CD1c-positive myeloid dendritic cell (primary cell): Measurements from ENCODE around the gene PTPN14.
"Not testable (repeated sequence)": the region's sequence is repeated elsewhere in the genome, so short reads cannot be mapped to it uniquely, and the experiment has no call there.

Source experiments
- DNase-seq: peaks from one replicate; pipeline ENCODE4 v3.0.0-alpha.2; 2016; ENCODE audit errors: extremely low spot score

PTPN14 gene

GRCh38 chr1:214396330-214396729, 155.1 kb downstream of the PTPN14 start:
- no peak for DNase-seq

DNA sequence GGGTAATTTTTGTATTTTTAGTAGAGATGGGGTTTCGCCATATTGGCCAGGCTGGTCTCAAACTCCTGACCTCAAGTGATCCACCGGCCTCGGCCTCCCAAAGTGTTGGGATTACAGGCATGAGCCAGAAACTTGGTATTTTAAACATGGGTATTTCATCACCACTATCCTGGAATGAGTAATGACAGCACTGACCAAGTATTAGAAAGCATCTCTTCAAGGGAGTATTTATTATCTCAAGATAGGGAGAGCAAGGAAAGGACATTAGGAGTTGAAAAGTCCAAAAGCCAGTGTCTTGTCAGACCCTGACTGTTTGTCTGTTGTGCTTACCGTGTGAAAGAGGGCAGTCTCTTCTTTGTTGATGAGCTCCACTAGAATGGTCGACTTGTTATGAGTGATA, 156.8 kb downstream of the PTPN14 start:
- not testable (repeated sequence) for DNase-seq

GRCh38 chr1:214393086-214393485, 158.3 kb downstream of the PTPN14 start:
- no peak for DNase-seq

GRCh38 chr1:214391873-214392645, 159.3 kb downstream of the PTPN14 start:
- no peak for DNase-seq

- DNase-seq, result no peak
Observed at GRCh38 chr1:214389734-214390133, 161.7 kb downstream of the PTPN14 start.

DNA sequence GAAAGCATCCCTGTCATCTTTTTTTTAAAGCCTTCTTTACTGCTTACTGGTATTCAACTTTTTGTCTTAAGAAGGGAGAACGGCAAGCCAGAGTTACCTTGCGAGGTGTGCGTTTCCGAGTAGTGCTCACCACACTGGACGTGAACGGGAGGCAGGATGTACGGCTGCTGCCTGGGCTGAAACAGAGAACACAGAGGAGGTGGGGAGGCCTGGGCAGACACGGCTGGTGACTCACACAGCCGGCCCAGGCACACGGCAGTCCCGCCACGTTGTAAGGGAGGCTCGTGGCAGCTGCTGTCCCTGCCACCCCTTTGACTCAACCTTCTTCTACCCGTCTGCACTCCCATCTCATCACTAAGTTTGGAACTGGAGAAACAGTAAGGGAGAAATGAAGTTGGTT, 164.7 kb downstream of the PTPN14 start:
- DNase-seq, result no peak

- DNase-seq, result no peak
Observed at GRCh38 chr1:214386333-214386732, 165.1 kb downstream of the PTPN14 start.

GRCh38 chr1:214385428-214385827, 166.0 kb downstream of the PTPN14 start:
- DNase-seq, result no peak

DNA sequence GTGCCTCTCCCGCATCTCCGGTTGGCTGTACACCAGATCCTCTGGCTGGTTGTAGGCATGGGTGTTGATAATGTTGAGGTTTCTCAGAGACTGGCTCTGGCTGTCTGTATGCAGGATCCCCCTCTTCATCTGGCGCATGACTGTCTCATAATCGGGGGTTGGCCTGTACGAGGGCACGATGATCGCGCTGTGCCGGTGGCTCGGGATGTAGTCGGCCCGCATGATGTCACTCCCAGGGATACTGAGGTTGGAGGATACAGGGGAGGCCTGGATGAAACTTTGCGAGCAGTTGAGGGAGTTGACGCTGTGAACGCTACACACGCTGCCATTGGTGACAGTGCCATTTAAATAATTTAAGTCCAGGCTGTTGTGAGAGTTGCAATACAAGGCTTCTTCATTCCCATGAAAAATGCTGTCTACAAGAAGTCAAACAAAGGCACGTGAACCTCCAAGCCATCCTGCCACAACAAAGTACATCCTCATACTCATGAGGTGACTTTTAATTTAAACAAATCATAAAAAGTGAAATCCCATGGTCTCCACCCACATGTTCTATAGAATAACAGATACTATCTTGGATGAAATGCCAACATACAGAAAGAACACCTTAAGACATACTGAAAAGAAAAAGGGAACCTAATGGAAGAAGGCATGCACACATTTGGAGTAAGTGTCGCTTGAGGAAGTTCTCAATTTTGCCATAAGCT, 166.9 kb downstream of the PTPN14 start:
- DNase-seq, result no peak

DNA sequence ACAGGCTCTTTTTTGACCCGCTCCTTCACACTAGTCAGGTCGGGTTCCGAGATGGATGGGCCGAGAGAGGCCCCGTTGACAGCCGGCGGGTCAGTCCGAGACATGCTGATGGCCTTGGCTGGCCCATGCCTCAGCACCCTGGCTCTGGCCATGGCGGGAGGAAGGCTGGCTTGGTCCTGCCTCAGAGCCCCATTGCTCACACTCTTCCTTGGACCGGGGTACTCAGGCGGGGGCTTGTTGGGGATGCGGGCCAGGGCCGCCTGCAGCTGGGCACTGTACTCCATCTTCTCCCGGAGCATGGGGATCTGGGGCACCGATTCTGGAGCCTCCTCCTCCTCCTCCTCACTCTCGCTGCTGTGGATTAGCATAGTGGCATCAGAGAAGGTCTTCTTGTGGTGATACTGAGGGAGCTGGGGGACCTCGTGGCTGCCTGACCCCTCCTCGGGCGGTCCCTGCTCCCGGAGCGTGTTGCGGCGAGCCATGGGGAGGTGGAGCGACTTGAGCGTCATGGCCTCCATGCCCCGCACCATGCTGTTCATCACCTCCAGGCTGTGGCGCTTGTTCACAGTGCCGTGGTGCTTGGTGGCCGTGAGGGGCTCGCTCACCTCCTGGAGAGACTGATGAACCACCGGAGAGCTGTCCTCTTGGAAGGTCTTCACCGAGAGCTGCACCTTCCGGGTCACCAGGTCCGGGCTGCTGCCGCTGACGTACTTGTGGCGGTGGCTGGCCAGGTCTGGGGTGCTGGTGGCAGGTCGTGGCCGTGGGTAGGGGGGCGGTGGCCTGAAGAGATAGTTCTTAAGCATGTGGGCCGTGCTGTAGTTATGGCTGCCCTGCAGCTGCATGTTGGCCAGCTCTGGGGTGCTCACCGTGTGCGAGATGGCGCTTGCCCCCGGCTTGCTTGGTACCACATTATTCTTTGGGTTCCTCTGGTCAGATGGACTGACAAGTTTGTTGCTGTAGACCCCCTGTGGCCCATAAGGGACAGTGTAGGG, 167.7 kb downstream of the PTPN14 start:
- DNase-seq, result no peak

DNA sequence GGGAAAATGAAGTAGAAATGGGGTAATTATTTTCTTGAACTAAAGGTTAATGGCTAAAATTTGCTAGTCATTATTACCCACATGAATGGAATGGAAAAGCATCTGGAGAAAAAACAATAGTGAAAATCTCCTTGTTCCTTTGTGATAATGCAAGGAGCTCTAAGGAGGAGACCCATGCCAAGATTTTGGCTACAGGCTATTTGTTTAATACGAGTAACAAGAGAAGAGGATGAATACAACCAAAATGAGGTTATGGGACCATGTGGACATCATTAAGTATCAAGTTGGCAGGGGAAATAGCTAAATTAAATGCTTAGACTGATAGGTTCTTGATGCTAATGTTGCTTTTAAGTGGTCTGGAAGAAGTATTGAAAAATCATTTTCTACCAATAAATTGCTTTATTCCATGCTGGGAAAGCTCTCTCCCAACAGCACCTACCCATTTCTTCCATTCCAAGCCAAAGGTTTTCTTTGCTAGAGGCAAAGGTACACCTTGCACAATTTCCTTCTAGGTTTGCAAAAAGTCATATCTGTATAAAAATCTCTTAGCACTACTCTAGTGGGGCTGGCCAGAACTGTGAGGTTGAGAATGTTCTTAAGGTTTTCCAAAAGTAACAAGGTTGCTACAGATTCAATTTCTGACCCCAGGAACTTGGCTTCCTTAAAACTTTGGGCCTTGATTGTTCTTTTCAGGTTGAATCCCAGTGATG, 170.3 kb downstream of the PTPN14 start:
- DNase-seq, result no peak

DNA sequence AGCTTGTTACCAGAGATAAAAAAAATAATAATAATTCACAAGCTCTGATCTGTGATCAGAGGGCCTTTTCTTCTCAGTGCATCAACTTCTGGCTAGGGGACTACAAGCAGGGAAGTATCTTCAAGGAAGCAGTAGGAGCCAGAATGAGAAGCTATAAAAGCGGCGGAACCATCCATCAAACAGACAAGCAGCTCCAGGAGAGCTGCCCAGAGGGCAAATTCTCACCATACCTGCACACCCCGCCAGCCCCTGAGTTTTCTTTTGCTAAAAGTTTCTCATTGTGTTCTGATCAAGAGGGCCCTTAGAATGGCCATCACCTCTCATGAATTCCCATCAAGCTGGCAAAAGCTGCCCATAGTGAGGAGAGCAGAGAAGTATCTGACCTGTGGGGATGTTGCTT, 171.0 kb downstream of the PTPN14 start:
- no peak for DNase-seq

GRCh38 chr1:214379236-214379970, 172.0 kb downstream of the PTPN14 start:
- no peak for DNase-seq

DNA sequence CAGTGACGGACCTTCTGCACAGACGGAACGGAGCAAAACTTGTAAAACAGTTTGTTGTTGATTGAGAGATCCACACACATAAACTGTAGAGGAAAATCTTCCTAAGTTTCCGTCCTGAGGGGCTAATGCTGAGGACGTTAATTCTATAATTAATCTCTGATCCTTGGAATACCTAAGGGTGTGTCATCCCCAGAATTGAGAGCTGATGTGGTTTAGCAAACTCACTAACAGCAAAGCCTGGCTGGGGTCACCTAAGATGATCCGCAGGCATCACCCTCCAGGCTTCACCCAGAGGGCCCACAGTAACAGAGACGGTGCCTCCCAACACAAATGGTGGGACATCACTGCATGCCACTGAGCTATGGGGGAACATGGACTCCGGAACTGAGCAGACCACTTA, 172.9 kb downstream of the PTPN14 start:
- no peak for DNase-seq

DNA sequence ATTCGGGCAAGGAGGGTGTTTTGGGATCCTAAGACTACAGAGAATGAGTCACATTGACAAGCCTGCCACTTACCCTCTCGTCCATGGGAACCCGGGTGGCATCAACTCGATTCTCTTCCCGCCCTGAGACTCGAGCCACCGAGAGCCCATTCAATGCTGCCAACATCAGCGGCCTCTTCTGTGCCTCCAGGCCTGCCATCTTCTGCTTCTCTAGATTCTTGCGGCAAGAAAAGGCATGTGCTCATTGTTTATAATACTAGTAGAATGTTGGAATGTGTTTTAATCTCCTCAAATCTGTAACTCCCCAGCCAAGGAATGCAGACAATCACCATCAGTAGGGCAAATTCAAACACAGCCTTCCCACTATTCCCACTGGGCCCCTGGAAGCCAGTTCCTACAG, 173.5 kb downstream of the PTPN14 start:
- no peak for DNase-seq

DNA sequence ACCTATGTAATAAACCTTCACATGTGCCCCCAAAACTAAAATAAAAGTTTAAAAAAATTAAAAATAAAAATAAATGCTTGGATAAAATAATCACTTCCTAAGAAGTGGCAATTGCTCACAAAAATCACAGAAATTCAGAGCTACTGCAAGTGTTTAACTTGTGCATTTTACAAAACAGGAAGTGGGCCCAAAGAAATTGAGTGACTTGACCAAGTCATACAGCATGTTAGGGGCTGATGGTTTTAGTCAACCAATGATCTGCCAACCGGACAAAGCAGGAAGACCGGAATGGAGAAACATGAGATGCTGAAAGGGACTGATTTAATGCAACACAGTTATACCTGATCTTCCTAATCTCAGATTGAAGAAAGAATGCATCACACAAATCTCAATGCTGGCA, 173.9 kb downstream of the PTPN14 start:
- no peak for DNase-seq

- DNase-seq, result no peak
Observed at GRCh38 chr1:214372092-214372491, 179.3 kb downstream of the PTPN14 start.

DNA sequence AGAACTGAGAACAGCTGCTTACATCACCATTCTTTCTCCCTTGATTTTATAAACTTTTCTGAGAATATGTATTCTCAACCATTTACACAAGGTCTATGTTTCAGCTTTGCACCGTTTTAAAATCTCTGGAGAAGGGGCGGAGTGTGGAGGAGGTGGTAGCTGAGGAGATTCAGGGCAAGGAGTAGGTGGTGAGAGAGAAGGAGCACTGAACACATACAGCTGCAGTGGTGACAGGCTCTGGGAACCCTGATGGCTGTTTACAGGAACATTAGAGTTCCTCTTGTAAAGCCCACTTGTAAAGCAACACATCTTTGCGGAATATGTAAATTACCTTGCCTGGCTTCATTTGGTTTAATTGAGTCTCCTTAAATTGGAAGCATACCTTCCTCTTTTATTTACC, 180.8 kb downstream of the PTPN14 start:
- no peak for DNase-seq

DNA sequence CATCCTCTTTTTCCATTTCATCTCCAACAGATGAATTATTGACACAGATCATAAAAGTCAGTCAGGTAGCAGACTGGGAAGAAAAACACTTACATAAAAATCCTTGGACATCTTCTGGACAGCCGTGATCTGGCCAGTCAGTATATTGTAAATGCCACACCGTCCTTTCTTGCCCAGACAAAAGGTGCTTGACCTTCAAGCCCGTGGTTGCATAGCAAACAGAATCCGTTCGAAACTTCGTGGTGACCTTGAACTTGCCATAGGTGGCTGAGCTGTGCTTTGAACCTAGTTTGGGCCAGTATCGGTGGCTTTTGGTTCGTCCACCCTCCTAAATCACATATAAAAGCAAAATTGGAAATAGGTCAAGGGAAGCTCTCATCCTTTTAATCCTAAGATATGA, 182.0 kb downstream of the PTPN14 start:
- DNase-seq, result no peak

DNA sequence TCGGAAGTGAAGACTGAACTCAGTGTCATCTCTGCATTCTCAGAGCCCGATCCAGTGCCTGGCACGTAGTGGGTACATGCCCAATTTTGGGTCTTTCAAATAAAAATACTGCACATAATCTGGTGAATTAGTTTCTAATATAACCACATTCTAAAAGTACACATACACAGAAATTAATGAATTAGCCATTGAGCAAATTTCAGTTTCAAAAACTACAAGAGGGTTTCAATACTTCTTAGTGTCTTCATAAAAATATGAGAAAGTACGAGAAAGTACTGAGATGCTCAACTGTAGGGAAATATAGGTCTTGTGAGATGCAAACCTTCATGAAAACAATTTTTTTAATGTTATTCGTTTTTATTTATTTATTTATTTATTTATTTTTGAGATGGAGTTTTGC, 183.6 kb downstream of the PTPN14 start:
- DNase-seq, result no peak

DNA sequence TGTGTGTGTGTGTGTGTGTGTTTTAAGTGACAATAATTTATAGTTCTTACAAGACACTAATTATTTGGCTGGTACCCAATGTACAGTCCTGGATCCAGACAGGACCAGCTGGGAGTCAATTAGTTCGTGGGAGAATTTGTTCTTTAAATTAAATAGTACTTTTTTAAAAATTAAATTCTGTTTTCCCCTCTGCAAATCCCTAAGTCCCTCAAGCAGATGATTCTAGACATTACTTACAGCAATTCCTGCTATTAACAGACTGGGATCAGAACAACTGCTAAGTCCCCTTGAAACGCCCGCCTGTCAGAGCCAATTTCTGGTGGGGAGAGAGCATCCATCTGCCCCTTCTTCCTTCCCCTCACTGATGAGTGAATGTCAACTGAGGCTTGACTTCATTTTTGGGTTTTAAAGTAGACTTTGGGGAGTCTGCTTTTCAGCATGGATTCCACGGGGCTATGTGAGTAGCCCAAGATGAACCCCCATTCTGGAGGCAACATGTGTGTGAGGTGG, 186.6 kb downstream of the PTPN14 start:
- no peak for DNase-seq
